HEK293 (cell line): ENCODE data around the gene ARF5.

Experiments used
- CTCF ChIP-seq: fragments of 450-650 bp; formaldehyde crosslinking; IDR thresholded peaks from 2 replicates; pipeline ENCODE4 v1.5.1; 2016; ENCODE audit warnings: missing biosample characterization, missing genetic modification characterization
- YY1 ChIP-seq: fragments of 450-650 bp; formaldehyde crosslinking; IDR thresholded peaks from 2 replicates; pipeline ENCODE4 v1.5.1; 2018; ENCODE audit warnings: missing biosample characterization, missing genetic modification characterization

- TF ChIP-seq CTCF (tag by site-specific recombination) (no peak), YY1 (tag by site-specific recombination) (no peak)
Measured at GRCh38 chr7:127556404-127556803, 31.8 kb upstream of the ARF5 start.
